Measurements from ENCODE around the gene EBF3. TPM values are rescaled to one million over a fixed set of nuclear protein-coding genes. Genes with fewer than 3 reads are reported as not detected.

EBF3 gene
- total RNA-seq, 4 donors from 2014 or later = 2.5 to 4.9 (median 4.6) TPM

- peaks cover 0 to 7% (median 0%) of the 10 kb centered on the region in 3 donors for H3K4me1 ChIP-seq
- H3K9me3 ChIP-seq = no peaks in the 10 kb centered on the region
- WGBS, 2 donors (ENCODE audit: low coverage in 1 of 2) = 72 to 87% methylated on average over 9 to 21 of the region's 23 CpGs
- no peaks in the 10 kb centered on the region for H3K36me3 ChIP-seq
- TF ChIP-seq EP300 (IDR thresholded peaks at IDR 0.05) (no peak), POLR2AphosphoS5 (IDR thresholded peaks at IDR 0.05) (no peak), POLR2A (IDR thresholded peaks at IDR 0.05) (no peak)
- no peak overlapping the region for H3K4me3 ChIP-seq
- H3K27me3 ChIP-seq = peaks cover 35% of the 10 kb centered on the region
- H3K27ac ChIP-seq = no peak overlapping the region
- no peak for ATAC-seq
Observed at GRCh38 chr10:129939416-129940275, 24.4 kb downstream of the EBF3 start.

DNA sequence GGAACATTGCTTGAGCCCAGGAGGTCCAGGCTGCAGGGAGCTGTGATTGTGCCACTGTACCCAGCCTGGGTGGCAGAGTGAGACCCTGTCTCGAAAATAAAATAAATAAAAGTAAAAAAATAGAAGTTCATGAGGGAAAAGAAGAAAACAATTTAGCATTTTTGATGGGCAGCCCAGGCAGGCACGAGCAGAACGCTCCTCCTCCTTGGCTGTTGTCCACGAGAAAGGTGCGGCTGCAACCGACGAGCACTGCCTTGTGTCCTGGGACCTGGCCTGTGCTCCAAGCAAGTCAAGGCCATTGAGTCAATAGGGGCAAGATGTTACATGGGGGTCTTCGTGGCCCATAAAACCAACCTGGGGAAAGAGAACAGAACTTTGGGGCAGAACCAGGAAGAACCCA lies 25.6 kb downstream of the EBF3 start:
- peaks cover 0 to 7% (median 0%) of the 10 kb centered on the region in 3 donors for H3K4me1 ChIP-seq
- no peaks in the 10 kb centered on the region for H3K9me3 ChIP-seq
- no peak overlapping the region for H3K4me3 ChIP-seq
- H3K27me3 ChIP-seq = peaks cover 29% of the 10 kb centered on the region
- WGBS, 2 donors (ENCODE audit: low coverage in 1 of 2) = 68 to 83% methylated on average over 1 to 8 of the region's 8 CpGs
- H3K36me3 ChIP-seq = no peaks in the 10 kb centered on the region
- ATAC-seq = no peak
- TF ChIP-seq, protein P1, sequence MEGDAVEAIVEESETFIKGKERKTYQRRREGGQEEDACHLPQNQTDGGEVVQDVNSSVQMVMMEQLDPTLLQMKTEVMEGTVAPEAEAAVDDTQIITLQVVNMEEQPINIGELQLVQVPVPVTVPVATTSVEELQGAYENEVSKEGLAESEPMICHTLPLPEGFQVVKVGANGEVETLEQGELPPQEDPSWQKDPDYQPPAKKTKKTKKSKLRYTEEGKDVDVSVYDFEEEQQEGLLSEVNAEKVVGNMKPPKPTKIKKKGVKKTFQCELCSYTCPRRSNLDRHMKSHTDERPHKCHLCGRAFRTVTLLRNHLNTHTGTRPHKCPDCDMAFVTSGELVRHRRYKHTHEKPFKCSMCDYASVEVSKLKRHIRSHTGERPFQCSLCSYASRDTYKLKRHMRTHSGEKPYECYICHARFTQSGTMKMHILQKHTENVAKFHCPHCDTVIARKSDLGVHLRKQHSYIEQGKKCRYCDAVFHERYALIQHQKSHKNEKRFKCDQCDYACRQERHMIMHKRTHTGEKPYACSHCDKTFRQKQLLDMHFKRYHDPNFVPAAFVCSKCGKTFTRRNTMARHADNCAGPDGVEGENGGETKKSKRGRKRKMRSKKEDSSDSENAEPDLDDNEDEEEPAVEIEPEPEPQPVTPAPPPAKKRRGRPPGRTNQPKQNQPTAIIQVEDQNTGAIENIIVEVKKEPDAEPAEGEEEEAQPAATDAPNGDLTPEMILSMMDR (IDR thresholded peaks at IDR 0.05) = no peak
- TF ChIP-seq POLR2AphosphoS5 (IDR thresholded peaks at IDR 0.05) = no peak
- TF ChIP-seq POLR2A (IDR thresholded peaks at IDR 0.05) = no peak
- TF ChIP-seq EP300 (IDR thresholded peaks at IDR 0.05) = no peak
- no peak overlapping the region for H3K27ac ChIP-seq

- Histone ChIP-seq H3K9me3 (no peaks in the 10 kb centered on the region), H3K27ac (no peak overlapping the region), H3K36me3 (no peaks in the 10 kb centered on the region), H3K4me1 (no peaks in the 10 kb centered on the region), H3K27me3 (peaks cover 29% of the 10 kb centered on the region), H3K4me3 (no peak overlapping the region)
- ATAC-seq = no peak
- WGBS, 2 donors (ENCODE audit: low coverage in 1 of 2) = 94% methylated on average over 3 of the region's 10 CpGs; no CpG with 5 or more reads in 1 of the 2 donors
- TF ChIP-seq, protein P1 (IDR thresholded peaks at IDR 0.05) = no peak
- TF ChIP-seq POLR2AphosphoS5 (IDR thresholded peaks at IDR 0.05) (no peak), POLR2A (IDR thresholded peaks at IDR 0.05) (no peak), EP300 (IDR thresholded peaks at IDR 0.05) (no peak)
Observed at GRCh38 chr10:129937351-129937751, 26.7 kb downstream of the EBF3 start.

- no peak for TF ChIP-seq EP300 (IDR thresholded peaks at IDR 0.05)
- TF ChIP-seq, protein P1 (IDR thresholded peaks at IDR 0.05) = no peak
- no peak for TF ChIP-seq POLR2AphosphoS5 (IDR thresholded peaks at IDR 0.05)
- TF ChIP-seq POLR2A (IDR thresholded peaks at IDR 0.05) = no peak
- no peaks in the 10 kb centered on the region for H3K36me3 ChIP-seq
- ATAC-seq = no peak
- no peak overlapping the region for H3K27ac ChIP-seq
- H3K27me3 ChIP-seq = peaks cover 29% of the 10 kb centered on the region
- 91% methylated on average over 10 of the region's 16 CpGs; no CpG with 5 or more reads in 1 of the 2 donors for WGBS, 2 donors (ENCODE audit: low coverage in 1 of 2)
- H3K4me1 ChIP-seq = no peaks in the 10 kb centered on the region
- no peaks in the 10 kb centered on the region for H3K9me3 ChIP-seq
- H3K4me3 ChIP-seq = no peak overlapping the region
Observed at GRCh38 chr10:129936923-129937300, 27.2 kb downstream of the EBF3 start.

DNA sequence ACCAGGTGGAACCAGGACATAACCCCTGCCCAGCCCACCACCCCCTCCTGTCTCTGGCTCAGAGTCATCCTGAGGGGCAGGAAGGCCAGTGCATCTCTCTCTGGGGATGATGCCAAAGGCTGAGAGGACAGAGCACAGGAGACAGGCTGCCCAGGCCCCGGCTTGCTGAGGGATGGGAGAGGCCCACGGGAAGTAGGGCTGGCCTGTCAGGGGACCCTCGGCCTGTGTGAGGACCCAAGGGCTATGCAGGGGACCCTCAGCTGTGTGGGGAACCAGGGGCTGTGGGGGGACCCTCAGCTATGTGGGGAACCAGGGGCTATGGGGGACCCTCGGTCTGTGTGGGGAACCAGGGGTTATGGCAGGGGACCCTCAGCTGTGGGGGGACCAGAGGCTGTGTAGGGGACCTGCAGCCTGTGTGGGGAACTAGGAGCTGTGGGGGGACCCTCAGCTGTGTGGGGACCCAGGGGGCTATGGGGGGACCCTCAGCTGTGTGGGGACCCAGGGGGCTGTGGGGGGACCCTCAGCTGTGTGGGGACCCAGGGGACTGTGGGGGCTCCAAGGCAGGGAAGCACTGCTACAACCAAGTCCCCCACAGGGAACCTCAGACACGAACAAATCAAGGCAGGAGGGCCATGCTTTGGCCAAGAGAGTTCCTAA lies 27.7 kb downstream of the EBF3 start:
- no peak overlapping the region for H3K4me3 ChIP-seq
- H3K36me3 ChIP-seq = no peaks in the 10 kb centered on the region
- TF ChIP-seq POLR2A (IDR thresholded peaks at IDR 0.05) (no peak), EP300 (IDR thresholded peaks at IDR 0.05) (no peak), POLR2AphosphoS5 (IDR thresholded peaks at IDR 0.05) (no peak)
- TF ChIP-seq, protein P1 (IDR thresholded peaks at IDR 0.05) = no peak
- ATAC-seq = no peak
- H3K4me1 ChIP-seq = no peaks in the 10 kb centered on the region
- peaks cover 29% of the 10 kb centered on the region for H3K27me3 ChIP-seq
- WGBS, 2 donors (ENCODE audit: low coverage in 1 of 2) = 100% methylated on average over 1 of the region's 5 CpGs; no CpG with 5 or more reads in 1 of the 2 donors
- no peaks in the 10 kb centered on the region for H3K9me3 ChIP-seq
- no peak overlapping the region for H3K27ac ChIP-seq
